Measurements from ENCODE around the gene PANX3.

The PANX3 gene

DNA sequence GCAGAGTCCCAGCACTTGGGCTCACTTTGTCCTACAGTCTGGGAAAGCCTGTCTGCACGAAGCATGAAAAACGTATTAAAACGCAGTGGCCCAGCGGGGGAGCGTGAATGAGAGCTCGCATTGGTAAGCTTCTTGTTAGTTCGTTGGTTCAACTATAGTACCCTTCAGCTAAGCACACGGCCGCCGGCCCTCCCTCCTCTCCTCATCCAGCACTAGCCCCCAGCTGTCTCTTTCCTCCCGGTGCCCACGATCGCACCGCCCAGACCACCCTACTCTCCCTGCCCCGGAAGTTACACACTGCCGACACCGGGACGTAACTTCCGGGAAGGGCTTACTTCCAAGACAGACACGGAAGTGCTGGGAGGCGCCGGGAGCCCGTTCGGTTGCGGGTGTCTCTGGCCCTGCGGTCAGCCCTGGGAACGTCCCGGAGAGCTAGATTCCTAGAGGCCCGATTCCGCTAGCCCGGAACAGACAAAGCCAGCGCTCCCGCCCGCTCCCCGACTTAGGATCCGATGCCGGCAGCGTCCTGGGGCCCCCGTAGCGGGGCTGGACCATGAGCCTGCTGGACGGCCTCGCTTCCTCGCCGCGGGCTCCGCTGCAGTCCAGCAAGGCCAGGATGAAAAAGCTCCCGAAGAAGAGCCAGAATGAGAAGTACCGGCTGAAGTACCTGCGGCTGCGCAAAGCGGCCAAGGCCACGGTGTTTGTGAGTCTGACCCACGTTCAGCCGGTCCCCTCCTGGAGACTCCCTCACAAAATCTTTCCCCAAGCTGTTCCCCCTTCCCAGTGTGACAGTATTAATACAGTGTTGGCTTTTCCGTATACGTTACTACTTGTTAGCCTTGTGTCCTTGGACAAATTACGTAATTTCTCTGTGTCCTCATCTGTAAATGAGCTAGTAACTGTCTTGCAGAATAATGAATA is 11.6 kb downstream of the PANX3 start, which contains the start of gene TBRG1:
Gene TBRG1, plus strand, starts transcription at position 334 of the 921 bp plus-strand sequence. Its CDS starts 220 bp downstream, at position 554.
- DNase-seq, result peak; percentile 41

DNA sequence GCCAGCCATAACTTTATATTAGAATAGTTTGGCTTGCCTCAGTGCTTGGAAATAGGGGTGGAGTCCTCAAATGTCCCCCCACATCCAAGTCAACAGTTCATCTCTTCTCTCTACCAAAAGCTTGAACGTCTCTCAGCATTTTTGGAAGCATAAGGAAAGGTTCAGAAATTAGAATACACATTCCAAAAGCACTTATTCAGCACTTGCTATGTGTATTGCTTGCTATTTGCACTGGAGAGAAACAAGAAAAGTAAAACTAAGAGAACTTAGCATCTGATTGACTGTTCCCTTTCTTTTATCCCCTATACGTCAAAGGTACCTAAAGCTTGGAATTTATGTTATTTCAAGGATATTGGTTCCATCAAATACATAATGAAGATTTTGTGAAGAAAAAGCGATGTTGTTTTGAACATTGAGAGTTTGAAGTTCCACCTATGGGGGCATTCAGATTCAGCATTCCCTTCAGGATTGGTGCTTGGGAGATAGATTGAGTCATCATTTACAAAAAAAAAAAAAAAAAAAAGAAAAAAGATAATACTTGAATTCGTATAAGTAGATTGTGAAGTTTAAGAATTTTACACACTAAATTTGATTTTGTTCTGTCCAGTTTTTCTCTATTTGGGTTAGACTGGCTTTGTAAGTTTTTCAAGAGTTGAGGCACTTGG is 12.8 kb downstream of the PANX3 start:
- no peak for DNase-seq

DNA sequence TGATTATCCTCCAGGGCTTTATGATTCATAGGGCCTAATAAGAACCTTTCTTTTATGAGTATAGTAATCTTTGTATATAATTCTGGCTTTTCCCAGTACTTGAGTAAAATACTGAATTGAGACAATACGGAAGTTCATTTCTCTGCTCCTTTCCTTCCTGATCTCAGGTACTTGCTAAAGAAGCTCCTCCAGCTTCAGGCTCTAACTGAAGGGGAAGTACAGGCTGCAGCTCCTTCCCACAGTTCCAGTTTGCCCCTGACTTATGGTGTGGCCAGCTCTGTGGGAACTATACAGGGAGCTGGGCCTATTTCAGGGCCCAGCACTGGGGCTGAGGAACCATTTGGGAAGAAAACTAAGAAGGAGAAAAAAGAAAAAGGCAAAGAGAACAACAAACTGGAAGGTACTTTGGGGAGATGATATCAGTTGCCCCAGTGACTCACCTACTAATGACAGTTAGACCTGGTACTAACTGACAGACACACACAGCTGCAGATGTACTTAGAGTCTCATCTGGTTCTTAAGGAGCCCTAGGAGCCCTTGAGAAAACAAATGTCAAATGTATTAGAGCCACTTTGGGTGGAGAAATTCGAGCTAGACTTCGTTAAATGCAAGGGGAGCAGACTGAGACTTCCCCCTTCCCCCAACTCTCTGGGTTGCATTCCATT is 14.4 kb downstream of the PANX3 start:
- DNase-seq, result no peak

DNA sequence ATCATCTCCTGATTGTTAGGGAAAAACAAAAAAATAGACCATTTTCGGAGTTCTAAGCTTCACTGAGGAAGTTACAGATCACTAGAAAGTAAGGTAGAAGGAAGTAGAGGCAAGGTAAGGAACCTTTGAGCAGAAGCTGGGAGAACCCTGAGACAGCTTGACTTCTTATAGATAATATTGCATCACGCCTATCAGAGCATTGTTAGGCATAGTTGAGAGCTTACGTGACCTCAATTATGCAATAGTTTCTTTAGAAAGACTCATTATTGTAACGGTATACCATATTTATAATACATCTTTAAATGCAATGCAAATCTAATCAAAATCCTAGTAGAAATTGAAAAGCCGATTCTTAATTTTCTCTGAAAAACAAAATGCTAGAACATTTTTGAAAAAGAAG is 16.3 kb downstream of the PANX3 start:
- DNase-seq, result no peak

DNA sequence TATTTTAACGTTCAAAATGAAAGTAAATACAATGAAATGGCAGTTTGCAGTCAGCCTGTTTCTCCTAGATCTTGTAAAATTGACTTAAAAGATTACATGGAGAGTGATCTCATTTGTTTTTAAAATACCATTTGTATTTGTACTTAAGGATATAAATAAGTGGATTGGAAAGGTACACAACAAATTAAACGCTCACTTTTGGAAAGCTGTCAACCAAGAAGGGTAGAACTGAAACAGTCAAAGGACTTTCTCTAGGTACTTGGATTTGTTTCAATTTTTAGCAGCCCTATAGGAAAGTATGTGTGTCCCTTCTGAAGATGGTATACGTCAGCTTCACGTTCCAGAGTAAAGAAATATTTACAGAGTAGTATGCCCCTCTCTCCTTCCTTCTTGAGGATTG is 18.7 kb downstream of the PANX3 start:
- no peak for DNase-seq

DNA sequence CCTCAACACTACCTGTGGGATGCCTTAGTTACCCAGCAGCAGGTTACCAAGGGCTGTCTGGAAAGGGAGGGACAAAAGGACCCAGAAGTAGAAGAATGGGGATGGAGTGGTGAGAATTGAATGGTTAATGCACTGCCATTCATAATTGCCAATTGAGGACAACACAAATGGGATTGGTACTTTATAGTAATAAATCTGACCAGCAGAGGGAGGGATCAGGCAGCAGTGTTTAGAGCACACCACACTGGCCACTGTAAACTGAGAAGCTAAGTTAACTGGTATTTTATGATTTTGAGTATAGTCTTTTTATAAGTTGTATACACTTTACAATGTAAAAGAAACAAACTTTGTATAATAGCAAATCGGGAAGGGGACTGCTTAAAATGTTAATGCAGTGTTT is 22.1 kb downstream of the PANX3 start:
- DNase-seq, result no peak

DNA sequence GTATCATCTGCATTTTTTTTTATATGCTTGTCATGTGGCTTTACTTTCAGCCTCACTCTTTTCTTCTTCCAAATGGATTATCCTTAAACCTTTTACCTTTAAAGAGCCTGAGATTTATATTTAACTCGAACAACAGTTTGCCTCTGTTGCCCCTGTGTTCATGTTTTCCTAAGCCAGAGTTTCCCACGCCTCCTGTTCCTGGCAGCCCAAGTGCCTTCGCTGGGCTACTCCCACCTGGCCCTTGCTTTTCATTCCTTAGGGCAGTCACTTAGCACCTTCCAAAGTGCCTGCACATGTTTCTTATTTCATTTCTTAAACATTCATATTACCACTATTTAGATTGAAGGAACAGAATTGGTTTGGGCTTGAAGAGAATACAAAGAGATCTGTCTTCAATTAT is 24.7 kb downstream of the PANX3 start:
- DNase-seq, result no peak

DNA sequence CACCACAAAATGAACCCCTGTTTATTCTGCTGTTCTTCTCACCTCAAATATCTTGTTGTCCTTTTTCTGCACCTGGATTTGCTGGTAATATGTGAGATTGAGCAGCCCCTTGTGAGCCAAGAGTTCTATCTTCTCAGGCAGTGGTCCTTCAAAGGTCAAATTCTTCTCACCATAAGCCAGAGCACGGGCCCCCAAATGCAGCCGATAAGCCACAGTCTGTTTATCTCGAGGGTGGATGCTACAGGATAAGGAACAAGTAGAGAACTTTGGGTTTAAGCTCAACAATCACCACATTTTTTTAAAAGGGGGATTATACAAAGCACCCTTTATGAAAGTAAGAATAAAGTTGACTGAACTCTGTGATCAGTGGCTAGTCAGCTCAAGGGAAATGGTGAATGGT is 27.3 kb downstream of the PANX3 start:
- no peak for DNase-seq

DNA sequence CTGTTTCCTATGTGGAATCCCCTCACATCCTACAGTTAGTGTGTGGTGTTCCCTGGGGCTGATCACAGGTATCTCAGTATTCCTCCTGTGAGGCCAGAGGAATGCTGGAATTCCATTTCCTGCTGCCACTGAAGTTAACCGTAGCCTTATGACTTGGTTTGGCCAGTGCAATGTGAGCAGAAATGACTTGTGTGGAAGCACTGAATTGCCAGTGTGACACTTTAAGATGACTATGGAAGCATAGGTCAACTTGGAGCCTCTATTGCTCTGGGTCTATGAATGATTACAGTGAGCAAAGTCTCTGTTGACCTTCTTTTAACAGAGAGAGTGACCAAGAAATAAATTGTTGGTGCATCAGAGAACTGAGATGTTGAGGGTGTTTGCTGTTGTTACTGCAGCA is 28.0 kb downstream of the PANX3 start:
- no peak for DNase-seq

DNA sequence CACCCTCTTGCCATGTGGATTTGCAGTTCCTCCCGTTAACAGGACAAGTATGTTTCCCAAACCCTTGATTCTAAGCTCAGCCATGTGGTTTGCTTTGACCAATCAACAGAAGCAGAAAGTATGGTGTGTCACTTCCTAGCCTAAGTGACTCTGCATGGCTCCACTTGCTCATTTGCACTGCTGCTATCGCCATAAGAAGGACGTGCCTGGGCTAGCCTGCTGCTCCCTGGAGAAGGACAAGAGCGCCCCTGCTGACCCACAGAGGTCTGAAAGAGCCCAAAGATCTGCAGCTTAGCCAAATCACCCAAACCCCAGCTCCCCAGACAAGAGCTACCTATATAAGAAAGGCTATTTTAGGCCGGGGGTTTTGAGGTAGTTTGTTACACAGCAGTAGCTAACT is 29.4 kb downstream of the PANX3 start:
- DNase-seq, result no peak

DNA sequence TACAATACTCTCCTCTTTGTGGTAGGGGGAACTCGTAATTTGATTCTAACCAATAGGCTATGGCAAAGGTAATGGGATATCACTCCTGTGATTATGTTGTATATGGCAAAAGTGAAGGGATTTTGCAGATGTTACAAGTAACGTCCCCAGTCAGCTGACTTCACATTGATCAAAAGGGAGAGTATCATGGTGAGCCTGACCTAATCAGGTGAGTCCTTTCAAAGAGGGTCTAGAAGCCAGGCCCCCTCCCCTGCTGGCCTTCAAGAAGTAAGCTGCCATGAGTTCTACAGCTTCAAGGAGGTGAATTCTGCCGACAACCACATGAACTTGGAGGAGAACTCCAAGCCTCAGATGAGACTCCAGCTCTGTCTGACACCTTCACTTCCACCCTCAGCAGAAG is 31.4 kb downstream of the PANX3 start:
- DNase-seq, result no peak

DNA sequence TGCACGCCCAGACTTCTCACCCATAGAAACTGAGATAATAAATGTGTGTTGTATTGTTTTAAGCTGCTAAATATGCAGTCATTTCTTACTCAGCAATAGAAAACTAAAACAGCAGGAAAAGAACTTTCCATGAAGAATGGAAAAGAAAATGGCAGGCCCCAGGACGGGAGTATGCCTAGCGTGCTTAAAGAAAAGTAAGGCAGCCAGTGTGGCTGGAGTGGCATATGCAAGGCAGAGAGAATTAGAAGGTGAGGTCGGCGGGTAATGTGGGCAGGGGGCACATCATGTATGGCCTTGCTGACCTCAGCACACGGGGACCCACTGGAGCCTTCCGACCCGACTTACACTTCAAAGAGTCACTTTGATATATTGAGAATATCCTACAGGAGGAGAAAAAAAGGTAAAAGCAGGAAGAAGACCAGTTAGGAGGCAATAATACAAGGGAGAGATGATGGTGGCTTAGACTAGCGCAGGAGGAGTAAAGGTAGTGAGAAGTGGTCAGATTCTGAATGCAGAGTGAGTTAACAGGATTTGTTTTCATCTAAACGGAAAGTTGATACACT is 31.9 kb downstream of the PANX3 start:
- DNase-seq, result no peak

DNA sequence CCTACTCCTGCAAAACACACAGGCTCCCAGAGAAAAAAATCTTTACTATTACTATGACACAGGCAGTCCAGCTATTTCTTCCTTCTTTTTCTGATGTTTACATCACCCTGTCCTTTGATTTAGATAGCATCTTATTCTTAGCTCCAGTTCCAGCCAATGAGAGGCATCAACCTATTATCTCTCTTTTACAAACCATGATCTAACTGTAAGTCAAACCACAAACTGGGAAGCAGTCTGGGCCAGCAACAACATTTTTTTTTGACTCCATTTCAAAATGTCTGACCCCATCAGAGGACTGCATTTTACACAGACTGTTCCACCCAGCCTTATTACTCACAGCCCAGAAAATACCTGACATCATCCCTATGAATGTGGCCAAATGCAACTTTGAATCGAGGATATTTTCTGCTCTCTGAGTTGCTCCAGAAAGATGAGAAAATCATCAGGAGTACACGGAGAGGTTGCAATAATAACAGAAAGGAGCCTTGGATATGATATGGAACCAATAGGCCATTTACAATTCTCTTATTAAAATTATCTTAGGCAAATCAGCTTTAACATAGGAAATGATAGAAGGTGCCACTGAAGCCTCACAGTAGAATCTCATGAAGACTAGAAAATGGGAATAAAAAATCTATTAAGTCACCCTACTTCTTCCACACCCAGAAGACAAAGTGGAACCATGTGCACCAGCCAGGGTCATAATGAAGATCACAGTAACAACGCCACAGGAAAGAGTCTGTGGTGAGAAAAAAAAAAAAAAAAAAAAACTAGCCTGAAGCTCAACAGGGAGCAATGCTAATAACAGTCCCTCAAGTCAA is 32.6 kb downstream of the PANX3 start:
- no peak for DNase-seq

DNA sequence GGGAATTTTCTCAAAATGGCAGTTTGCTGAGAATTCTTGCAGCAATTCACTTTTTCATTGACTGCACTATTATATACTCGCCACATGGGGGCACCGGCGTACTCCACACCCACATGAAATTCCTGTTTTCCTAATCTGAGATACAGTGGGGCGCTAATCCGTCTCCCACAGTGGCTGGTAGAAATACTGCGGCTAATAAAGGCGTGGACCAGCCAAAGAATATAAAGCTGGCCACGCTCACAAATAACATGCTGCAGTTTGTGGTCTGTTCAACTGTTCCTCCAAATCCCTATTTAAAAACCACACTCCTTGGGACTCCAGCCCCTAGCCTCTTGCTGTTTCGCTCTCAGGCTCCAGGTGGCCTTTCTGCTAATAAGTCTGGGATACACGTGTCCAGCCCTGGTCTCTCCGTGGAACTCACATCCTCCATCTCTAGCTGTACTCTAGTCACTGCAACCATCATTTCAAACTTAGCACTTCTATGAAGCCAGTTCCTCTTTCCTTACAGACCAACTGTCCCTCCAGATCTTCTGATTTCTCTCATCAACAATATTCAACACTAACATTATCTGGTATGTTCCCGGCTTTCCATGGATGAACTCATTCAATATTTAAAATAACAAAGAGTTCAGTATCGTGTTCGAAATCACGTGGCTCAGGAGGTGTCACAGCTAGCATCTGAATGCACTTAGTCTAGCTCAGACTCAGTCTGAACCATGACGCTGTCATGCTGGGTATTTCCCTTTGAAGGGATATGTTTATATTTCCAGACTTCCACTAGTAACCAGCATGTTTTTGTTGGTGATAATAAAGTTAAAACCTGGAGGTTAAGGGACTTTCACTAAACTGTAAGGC is 33.4 kb downstream of the PANX3 start:
- DNase-seq, result peak; percentile 36

DNA sequence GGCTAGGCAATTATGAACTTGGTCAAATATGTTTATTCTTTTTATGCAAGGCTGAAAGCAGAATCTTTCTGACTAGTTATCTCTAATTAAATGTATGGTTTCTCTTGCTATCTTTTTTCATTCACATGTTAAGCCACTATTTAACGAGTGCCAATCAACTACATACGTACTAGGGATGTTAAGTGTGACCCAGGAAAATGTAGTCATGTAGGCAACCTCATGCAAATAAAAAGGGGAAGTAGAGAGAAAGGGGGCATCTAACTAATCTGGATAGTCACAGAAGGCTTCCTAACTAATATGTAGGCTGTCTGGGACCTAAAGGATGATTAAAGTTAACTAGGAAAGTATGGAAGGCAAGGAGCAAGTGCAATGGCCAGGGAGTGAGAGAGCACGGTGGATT is 34.9 kb downstream of the PANX3 start:
- no peak for DNase-seq

DNA sequence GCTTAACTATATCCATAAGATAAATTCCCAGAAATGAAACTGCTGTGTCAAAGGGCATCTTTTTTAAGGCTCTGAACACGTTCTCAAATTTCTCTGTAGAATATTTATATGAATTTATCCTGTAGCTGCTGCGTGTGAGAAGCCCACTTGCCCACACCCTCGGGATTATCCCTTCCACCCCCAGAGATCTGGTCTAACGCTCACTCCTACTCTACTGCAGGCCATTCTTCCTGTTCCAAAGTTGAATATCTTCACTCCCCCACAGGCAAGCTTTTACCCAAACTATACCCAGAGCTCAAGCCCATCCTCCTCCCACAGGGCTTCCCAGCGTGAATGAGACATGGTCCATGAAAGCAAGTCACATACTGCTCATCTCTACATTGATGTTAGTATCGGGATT is 37.4 kb downstream of the PANX3 start:
- DNase-seq, result no peak

DNA sequence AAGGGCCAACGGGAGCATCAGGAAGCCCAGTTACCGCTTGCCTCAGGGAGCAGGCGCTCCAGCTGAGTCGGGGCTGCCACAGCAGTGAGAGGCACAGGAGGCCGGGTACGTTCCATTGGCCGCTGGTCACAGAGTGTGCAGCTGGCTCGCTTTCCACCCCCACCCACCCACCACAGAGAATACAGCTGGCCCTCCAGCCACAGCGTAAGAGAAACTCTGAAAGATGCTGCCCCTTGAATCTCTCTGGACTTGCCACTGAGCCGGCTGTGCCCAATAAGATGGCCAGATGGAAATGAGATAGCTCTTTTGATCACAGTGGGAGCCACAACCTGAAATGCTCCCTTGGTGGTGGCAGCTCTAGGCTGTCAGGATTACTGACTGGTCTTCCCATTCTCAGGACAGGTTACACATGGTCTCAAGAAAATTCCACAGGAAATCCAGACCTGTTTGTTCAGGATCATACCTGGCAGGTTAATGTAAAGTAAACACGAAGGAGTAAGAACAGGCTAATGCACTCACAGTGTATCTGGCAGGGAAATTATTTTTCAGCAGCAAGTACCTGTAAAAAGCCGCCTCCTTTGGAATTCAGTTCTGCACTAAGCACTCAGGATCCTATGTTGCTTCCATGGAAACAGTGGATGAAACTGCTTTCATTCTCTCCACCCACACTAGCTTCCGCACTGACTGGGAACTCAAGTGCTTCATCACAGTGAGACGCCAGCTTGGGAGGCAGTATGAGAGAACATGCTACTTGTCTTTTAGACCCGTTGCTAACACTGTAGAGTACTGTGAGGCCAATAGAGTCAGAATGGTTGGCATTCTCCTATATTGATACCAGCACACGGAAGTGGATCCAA is 45.8 kb downstream of the PANX3 start:
- no peak for DNase-seq

DNA sequence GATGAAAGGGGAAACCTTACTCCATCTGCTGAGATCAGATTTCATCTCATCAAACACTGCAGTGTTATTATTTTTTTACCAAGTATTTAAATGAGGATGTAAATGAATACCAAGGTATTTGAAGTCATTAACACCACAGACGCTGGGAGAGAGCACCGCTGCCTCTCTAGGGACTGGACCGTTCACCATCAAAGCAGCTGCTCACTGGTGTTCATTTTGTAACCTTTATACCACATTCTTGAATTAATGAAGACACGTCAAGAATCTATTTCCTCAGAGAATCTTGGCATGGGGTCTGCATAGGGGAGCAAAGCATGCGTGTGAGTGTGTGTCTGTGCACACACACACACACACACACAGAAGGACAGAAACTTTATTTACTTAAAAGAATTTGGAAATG is 46.7 kb downstream of the PANX3 start:
- DNase-seq, result no peak

DNA sequence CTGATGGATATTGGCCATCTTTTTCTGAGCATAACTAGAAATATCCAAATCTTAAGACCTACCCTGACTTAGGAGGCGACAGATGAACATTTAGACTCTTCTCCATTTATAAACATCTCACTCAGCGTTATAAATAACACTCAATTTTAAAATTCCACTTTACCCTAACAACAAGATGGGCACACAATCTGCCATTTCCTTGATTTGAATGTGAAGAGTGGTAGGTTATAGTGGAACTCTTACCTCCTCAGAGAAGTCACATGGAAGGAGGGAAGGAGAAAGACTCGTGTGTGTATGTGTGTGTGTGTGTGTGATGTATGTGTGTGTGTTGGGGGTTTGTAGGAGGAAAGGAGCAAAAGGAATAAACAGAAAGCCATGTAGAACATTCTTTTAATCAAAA is 47.3 kb downstream of the PANX3 start:
- DNase-seq, result no peak

DNA sequence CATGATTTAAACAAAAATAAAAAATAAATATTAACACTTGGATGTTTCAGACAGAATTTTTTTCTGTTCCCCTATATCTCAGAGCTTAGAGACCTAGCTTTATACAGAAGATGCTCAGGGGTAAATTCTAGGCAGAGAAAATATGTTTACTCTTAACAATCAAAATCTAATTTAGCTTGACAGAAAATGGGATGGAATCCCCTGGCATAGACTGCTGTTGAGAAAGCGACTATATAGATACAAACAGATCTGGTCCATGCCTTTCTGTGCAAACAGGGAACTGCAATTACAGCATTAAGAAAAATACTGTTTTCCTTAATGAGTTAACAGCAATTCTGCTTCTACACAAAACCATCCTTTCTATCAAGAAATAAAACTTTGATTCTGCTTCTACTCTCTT is 47.8 kb downstream of the PANX3 start:
- no peak for DNase-seq

DNA sequence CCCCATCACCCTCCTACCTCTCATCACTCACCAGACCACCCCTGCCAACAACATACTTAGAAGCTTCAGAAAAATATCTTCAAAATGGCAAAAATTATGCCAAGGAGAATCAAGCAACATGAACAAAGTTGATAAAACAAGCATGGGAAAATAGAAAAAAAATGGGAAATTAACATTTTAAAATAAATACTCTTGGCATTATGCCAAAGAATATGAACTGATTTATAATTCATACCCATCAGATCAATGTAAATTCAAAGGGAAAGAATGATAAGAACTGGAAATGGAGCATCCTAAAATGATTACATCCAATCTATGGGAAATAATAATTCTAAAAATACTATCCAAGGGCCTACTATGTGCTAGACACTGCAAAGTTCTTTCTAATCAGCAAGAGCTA is 50.3 kb downstream of the PANX3 start:
- DNase-seq, result no peak

All from T1000 (cell line).